HCT116 (cell line): ENCODE measurements around the gene KNL1. TPM values are rescaled to one million over a fixed set of nuclear protein-coding genes. Genes with fewer than 3 reads are reported as not detected.

Source experiments
- ATAC-seq: fragments of 200-7000 bp; cut with Tn5 transposase; 2 replicates; pipeline ENCODE4 v1.9.1; 2020; ENCODE audit warnings: mild to moderate bottlenecking, moderate library complexity
- BruUV-seq: library from RNA; stranded (reverse); fragments of 400-500 nt; replicated peaks from 2 replicates; lab custom pipeline; 2021; lab: Mats Ljungman, UMichigan
- CTCF ChIA-PET: fragments of 300-600 bp; sonication (Branson Sonifier 250); formaldehyde crosslinking; loops from one replicate; lab custom pipeline; 2021; ENCODE audit warnings: antibody characterized with exemption; lab: Charles Lee
- POLR2A ChIA-PET: fragments of 300-600, 350-600 bp; sonication (Branson Sonifier 250); formaldehyde crosslinking; loops from one replicate; lab custom pipeline; 2021; ENCODE audit warnings: antibody characterized with exemption; lab: Charles Lee
- RAD21 ChIA-PET, 2 experiments: fragments of 300-600 bp; sonication (Branson Sonifier 250); formaldehyde crosslinking; loops; one replicate each; lab custom pipeline; 2023; ENCODE audit warnings: low total read pairs in 2 of 2; ENCODE audit not compliant: uncharacterized antibody in 2 of 2, unreplicated experiment in 2 of 2, low non-redundant PET in 1 of 2; lab: Charles Lee
- DNase-seq: peaks from one replicate; pipeline ENCODE4 v3.0.0-alpha.2; 2010; ENCODE audit warnings: low read depth, low spot score
- H2AFZ ChIP-seq: fragments of 200-600 bp; shearing (Covaris generic), sonication (generic); 2 replicates; pipeline ENCODE4 v1.6.1; 2017; ENCODE audit warnings: low read depth, mixed run types, mixed read lengths, antibody characterized with exemption, low read length; ENCODE audit not compliant: poor library complexity, severe bottlenecking
- H3K27ac ChIP-seq: 2 replicates; pipeline ENCODE4 v1.5.1; 2012; ENCODE audit warnings: low read depth, low read length
- H3K27me3 ChIP-seq: fragments of 200-600 bp; sonication (generic); 2 replicates; pipeline ENCODE4 v1.6.1; 2016; ENCODE audit warnings: mixed run types, low read length, mixed read lengths; ENCODE audit not compliant: insufficient read depth
- H3K36me3 ChIP-seq, 2 experiments: fragments of 200-500 bp in 1 of 2; fragments of 200-600 bp in 1 of 2; sonication (Bioruptor generic) in 1 of 2; sonication (generic) in 1 of 2; 2 replicates each; pipeline versions ENCODE4 v1.5.1 to v1.6.1; 2014 to 2016; ENCODE audit warnings: low read length in 2 of 2, inconsistent platforms in 1 of 2, mixed read lengths in 1 of 2, mixed run types in 1 of 2; ENCODE audit not compliant: insufficient read depth in 2 of 2, control insufficient read depth in 1 of 2
- H3K4me1 ChIP-seq, 2 experiments: fragments of 200-600 bp in 1 of 2; sonication (generic) in 1 of 2; 2 replicates each; pipeline versions ENCODE4 v1.5.1 to v1.6.1; 2012 to 2017; ENCODE audit warnings: low read length in 2 of 2, inconsistent platforms in 1 of 2, mild to moderate bottlenecking in 1 of 2, mixed read lengths in 1 of 2, mixed run types in 1 of 2, moderate library complexity in 1 of 2; ENCODE audit not compliant: insufficient read depth in 2 of 2, control insufficient read depth in 1 of 2
- H3K4me2 ChIP-seq: fragments of 200-600 bp; sonication (generic); 2 replicates; pipeline ENCODE4 v1.6.1; 2017; ENCODE audit warnings: mixed run types, low read length, mixed read lengths
- H3K4me3 ChIP-seq, 2 experiments: fragments of 200-600 bp in 1 of 2; sonication (generic) in 1 of 2; replicated peaks in 1 of 2; 2 replicates each; pipeline ENCODE4 v1.5.1; 2011 to 2016; ENCODE audit warnings: low read length in 2 of 2, control low read depth in 1 of 2, low read depth in 1 of 2, mild to moderate bottlenecking in 1 of 2, mixed read lengths in 1 of 2, mixed run types in 1 of 2
- H3K79me2 ChIP-seq: fragments of 200-600 bp; sonication (generic); 2 replicates; pipeline ENCODE4 v1.6.1; 2017; ENCODE audit warnings: mild to moderate bottlenecking, mixed run types, low read length, moderate library complexity, mixed read lengths; ENCODE audit not compliant: insufficient read depth
- H3K9ac ChIP-seq: fragments of 200-600 bp; sonication (generic); 2 replicates; pipeline ENCODE4 v1.6.1; 2016; ENCODE audit warnings: low read length, mixed read lengths
- H3K9me2 ChIP-seq: fragments of 200-600 bp; sonication (generic), shearing (Covaris generic); 2 replicates; pipeline ENCODE4 v1.6.1; 2017; ENCODE audit warnings: mixed run types, mild to moderate bottlenecking, moderate library complexity; ENCODE audit not compliant: insufficient read depth
- H3K9me3 ChIP-seq, 2 experiments: fragments of 200-500 bp in 1 of 2; fragments of 200-600 bp in 1 of 2; sonication (Bioruptor generic) in 1 of 2; sonication (generic) in 1 of 2; 2 replicates each; pipeline ENCODE4 v1.6.1; 2014 to 2017; ENCODE audit warnings: low read length in 2 of 2, mixed read lengths in 2 of 2, inconsistent platforms in 1 of 2, low read depth in 1 of 2, mild to moderate bottlenecking in 1 of 2, mixed run types in 1 of 2, moderate library complexity in 1 of 2; ENCODE audit not compliant: control insufficient read depth in 1 of 2, insufficient read depth in 1 of 2
- H4K20me1 ChIP-seq: fragments of 200-600 bp; sonication (generic), shearing (Covaris generic); 2 replicates; pipeline ENCODE4 v1.6.1; 2017; ENCODE audit warnings: mixed run types, mild to moderate bottlenecking, moderate library complexity; ENCODE audit not compliant: insufficient read depth
- CBX3 ChIP-seq: IDR thresholded peaks from 2 replicates; pipeline ENCODE4 v1.6.1; 2012; ENCODE audit warnings: low read depth
- ZFX ChIP-seq: fragments of 450-650 bp; IDR thresholded peaks from 2 replicates; pipeline ENCODE4 v1.6.1; 2017
- ZNF274 ChIP-seq: fragments of 200-500 bp; sonication (Bioruptor generic); IDR thresholded peaks from 2 replicates; pipeline ENCODE4 v1.6.1; 2014; ENCODE audit warnings: mild to moderate bottlenecking, low read depth, low read length, inconsistent platforms
- intact Hi-C: fragments of 100-400 bp; cut with micrococcal nuclease; formaldehyde crosslinking; loops from 2 replicates; pipeline ENCODE4 v1.10.0; 2022
- total RNA-seq: library from RNA; stranded (reverse); gene quantifications from one replicate; pipeline ENCODE4 v1.2.1, GENCODE V29; 2021; ENCODE audit not compliant: unreplicated experiment
- TF ChIP-seq, protein P1 (sequence below): IDR thresholded peaks from 2 replicates; pipeline ENCODE4 v1.6.1; 2012; ENCODE audit warnings: low read depth
- TF ChIP-seq, protein P2 (sequence below): IDR thresholded peaks from 2 replicates; pipeline ENCODE4 v1.6.1; 2012
- TF ChIP-seq, protein P3 (sequence below): IDR thresholded peaks from 2 replicates; pipeline ENCODE4 v1.6.1; 2011; ENCODE audit warnings: mild to moderate bottlenecking, low read length, moderate library complexity; ENCODE audit not compliant: insufficient replicate concordance; ENCODE audit errors: extremely low read depth

The KNL1 gene
- total RNA-seq, 1 experiment from 2014 or later: 30.6 TPM

DNA sequence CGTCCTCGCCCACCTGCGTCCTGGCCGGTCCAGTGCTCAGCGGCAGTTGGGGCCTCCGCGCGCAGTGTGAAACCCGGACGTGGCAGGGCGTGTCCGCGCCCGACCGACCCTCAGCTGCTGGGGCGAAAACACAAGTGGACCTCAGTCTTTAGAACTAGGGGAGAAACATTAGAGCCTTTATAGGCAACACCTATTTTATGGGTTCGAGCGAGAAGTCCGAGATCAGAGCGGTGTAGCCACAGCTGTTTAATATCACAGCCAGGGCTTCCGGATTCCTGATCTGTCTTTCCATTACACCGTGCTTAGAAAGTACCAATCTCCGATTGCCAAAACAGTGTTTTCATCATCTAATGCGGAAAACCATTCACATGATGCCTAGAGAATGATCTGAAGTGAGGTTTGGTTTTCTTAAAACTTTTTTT is 101.4 kb downstream of the KNL1 start:
- DNase-seq (no peak), ATAC-seq (peak; percentile 52)
- TF ChIP-seq ZFX (peak; percentile 58; the same call in 1 of the 2 replicates), CBX3 (no peak)
- no peaks in the 10 kb centered on the region for H3K9me3 ChIP-seq
- RAD21 ChIA-PET: interaction anchor here in 1 of 2 experiments (1.1 kb wide), 1 partner anchor 130 kb away, joined by 3 read pairs; the partner anchor contains the start of gene CCDC32
- H3K27ac ChIP-seq: peak overlapping the region; percentile 95
- no peak overlapping the region for H2AFZ ChIP-seq
- no peaks in the 10 kb centered on the region for H3K27me3 ChIP-seq
- peak overlapping the region; percentile 82 to 92 for H3K4me3 ChIP-seq
- H3K4me1 ChIP-seq: peaks cover 11 to 28% of the 10 kb centered on the region in 2 experiments; a peak in 3 of 4 replicates
- peaks cover 50% of the 10 kb centered on the region for H3K79me2 ChIP-seq
- POLR2A ChIA-PET: interaction anchor here (1.0 to 2.0 kb wide), 5 partner anchors 10 to 127 kb away, joined by 3 to 6 read pairs (median 4); partner anchors contain the start of gene RPUSD2
- intact Hi-C loops: no loop called here
- peak overlapping the region; percentile 97 for H3K4me2 ChIP-seq
- BruUV-seq: TSS peak; percentile 65
- H3K9me2 ChIP-seq: no peaks in the 10 kb centered on the region
- peak overlapping the region; percentile 95 for H3K9ac ChIP-seq
- CTCF ChIA-PET: interaction anchor here (0.7 to 1.4 kb wide), 4 partner anchors 106 to 199 kb away, joined by 3 to 12 read pairs (median 4); partner anchors contain the start of gene VPS18
- no peaks in the 10 kb centered on the region for H4K20me1 ChIP-seq
- peaks cover 4 to 12% of the 10 kb centered on the region in 2 experiments; a peak in 2 of 4 replicates for H3K36me3 ChIP-seq

DNA sequence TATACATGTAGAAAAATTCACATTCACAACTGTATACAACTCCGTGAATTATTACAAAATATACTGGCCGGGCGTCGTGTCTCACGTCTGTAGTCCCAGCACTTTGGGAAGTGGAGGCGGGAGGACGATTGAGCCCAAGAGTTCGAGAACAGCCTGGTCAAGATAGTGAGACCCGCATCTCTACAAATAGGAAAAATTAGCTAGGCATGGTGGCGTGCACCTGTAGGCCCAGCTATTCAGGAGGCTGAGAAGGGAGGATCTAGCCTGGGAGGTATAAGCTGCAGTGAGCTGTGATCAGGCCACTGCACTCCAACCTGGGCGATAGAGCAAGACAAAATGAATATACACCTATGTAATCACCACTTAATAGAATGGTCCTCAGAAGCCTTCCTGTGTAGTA is 102.2 kb downstream of the KNL1 start:
- Histone ChIP-seq H3K27me3 (no peaks in the 10 kb centered on the region), H4K20me1 (no peaks in the 10 kb centered on the region), H3K27ac (peak overlapping the region; percentile 95; the same call in 1 of the 2 replicates), H3K36me3 (peaks cover 8 to 15% of the 10 kb centered on the region in 2 experiments; a peak in 2 of 4 replicates), H3K79me2 (peaks cover 55% of the 10 kb centered on the region), H3K4me1 (peaks cover 11 to 28% of the 10 kb centered on the region in 2 experiments; a peak in 3 of 4 replicates), H3K9ac (peak overlapping the region; percentile 95), H3K4me3 (peak overlapping the region; percentile 82 to 92), H3K4me2 (peak overlapping the region; percentile 97), H2AFZ (no peak overlapping the region), H3K9me3 (no peaks in the 10 kb centered on the region), H3K9me2 (no peaks in the 10 kb centered on the region)
- ChIA-PET POLR2A (no interaction called here), CTCF (no interaction called here), RAD21 (no interaction called here)
- BruUV-seq: no TSS peak
- TF ChIP-seq ZNF274: no peak
- TF ChIP-seq, protein P1, sequence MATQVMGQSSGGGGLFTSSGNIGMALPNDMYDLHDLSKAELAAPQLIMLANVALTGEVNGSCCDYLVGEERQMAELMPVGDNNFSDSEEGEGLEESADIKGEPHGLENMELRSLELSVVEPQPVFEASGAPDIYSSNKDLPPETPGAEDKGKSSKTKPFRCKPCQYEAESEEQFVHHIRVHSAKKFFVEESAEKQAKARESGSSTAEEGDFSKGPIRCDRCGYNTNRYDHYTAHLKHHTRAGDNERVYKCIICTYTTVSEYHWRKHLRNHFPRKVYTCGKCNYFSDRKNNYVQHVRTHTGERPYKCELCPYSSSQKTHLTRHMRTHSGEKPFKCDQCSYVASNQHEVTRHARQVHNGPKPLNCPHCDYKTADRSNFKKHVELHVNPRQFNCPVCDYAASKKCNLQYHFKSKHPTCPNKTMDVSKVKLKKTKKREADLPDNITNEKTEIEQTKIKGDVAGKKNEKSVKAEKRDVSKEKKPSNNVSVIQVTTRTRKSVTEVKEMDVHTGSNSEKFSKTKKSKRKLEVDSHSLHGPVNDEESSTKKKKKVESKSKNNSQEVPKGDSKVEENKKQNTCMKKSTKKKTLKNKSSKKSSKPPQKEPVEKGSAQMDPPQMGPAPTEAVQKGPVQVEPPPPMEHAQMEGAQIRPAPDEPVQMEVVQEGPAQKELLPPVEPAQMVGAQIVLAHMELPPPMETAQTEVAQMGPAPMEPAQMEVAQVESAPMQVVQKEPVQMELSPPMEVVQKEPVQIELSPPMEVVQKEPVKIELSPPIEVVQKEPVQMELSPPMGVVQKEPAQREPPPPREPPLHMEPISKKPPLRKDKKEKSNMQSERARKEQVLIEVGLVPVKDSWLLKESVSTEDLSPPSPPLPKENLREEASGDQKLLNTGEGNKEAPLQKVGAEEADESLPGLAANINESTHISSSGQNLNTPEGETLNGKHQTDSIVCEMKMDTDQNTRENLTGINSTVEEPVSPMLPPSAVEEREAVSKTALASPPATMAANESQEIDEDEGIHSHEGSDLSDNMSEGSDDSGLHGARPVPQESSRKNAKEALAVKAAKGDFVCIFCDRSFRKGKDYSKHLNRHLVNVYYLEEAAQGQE: no peak
- TF ChIP-seq, protein P2, sequence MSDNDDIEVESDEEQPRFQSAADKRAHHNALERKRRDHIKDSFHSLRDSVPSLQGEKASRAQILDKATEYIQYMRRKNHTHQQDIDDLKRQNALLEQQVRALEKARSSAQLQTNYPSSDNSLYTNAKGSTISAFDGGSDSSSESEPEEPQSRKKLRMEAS: no peak
- TF ChIP-seq, protein P3, sequence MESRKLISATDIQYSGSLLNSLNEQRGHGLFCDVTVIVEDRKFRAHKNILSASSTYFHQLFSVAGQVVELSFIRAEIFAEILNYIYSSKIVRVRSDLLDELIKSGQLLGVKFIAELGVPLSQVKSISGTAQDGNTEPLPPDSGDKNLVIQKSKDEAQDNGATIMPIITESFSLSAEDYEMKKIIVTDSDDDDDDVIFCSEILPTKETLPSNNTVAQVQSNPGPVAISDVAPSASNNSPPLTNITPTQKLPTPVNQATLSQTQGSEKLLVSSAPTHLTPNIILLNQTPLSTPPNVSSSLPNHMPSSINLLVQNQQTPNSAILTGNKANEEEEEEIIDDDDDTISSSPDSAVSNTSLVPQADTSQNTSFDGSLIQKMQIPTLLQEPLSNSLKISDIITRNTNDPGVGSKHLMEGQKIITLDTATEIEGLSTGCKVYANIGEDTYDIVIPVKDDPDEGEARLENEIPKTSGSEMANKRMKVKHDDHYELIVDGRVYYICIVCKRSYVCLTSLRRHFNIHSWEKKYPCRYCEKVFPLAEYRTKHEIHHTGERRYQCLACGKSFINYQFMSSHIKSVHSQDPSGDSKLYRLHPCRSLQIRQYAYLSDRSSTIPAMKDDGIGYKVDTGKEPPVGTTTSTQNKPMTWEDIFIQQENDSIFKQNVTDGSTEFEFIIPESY: no peak
- DNase-seq (no peak), ATAC-seq (no peak)
- intact Hi-C loops: no loop called here
